NT2/D1 (cell line): ENCODE results near the gene SARDH.

ENCODE experiments used
- SUZ12 ChIP-seq: IDR thresholded peaks from 2 replicates; pipeline ENCODE4 v1.6.1; 2011; ENCODE audit not compliant: insufficient read length, insufficient read depth; ENCODE audit errors: extremely low read depth
- YY1 ChIP-seq: IDR thresholded peaks from 2 replicates; pipeline ENCODE4 v1.6.1; 2011; ENCODE audit not compliant: insufficient read length, insufficient read depth
- ZNF274 ChIP-seq: IDR thresholded peaks from 2 replicates; pipeline ENCODE4 v1.6.1; 2011; ENCODE audit warnings: mild to moderate bottlenecking, low read depth, low read length

DNA sequence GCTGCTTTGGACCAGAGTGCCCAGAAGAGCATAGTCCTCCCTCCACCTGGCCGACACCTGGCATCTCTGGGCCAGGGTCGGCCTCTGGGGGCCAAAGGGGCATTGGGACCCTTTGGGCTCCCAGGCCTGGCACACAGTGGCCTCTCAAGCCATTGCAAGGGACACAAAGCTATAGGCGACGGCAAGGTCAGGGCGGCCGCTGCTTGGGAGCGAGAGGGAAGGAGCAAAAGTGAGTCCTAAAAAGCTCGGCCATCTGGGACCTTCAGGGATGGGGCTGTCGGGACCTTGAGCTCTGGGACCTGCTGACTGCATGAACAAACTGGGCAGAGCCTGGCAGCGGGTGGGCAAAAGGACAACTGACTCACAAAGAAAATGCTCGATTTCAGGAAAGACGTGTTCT lies 88.1 kb downstream of the SARDH start:
- no peak for TF ChIP-seq YY1
- TF ChIP-seq SUZ12, result no peak
- no peak for TF ChIP-seq ZNF274
